Stimulated activated naive CD8-positive, alpha-beta T cell treated with anti-CD3 and anti-CD28 coated beads, Interleukin-15, Interleukin-2, amounts not matched to agents 100 U/mL and 50 U/mL, for 24 hours (primary cell): ENCODE results near the gene DLG1.

Experiments
- ATAC-seq: fragments of 150-1000 bp; cut with Tn5 transposase; one replicate; pipeline ENCODE4 v1.10.0; 2021
- DNase-seq: peaks from one replicate; pipeline ENCODE4 v3.0.0; 2021

DLG1 gene

DNA sequence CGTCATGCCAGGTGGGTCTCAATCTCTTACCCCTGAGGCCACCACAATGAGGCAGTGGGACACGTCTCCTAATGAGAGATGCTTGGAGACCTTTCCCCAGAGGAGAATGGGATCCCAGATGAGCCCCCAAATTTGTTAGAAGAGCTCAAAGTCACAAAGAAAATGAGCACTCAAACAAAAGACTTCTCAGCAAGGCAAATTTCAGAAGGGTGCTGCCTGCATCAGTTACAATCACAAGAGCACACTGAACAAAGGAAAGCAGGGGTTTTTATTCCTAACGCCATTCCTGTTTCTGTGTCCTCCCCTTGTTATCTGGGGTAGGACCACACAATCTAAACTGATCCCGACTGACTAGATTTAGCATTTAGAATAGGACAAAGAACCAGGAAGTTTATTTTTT, 50.1 kb downstream of the DLG1 start:
- DNase-seq (no peak), ATAC-seq (no peak)

- ATAC-seq (no peak), DNase-seq (no peak)
These were observed 53.7 kb downstream of the DLG1 start for GRCh38 chr3:197244751-197245150.

DNA sequence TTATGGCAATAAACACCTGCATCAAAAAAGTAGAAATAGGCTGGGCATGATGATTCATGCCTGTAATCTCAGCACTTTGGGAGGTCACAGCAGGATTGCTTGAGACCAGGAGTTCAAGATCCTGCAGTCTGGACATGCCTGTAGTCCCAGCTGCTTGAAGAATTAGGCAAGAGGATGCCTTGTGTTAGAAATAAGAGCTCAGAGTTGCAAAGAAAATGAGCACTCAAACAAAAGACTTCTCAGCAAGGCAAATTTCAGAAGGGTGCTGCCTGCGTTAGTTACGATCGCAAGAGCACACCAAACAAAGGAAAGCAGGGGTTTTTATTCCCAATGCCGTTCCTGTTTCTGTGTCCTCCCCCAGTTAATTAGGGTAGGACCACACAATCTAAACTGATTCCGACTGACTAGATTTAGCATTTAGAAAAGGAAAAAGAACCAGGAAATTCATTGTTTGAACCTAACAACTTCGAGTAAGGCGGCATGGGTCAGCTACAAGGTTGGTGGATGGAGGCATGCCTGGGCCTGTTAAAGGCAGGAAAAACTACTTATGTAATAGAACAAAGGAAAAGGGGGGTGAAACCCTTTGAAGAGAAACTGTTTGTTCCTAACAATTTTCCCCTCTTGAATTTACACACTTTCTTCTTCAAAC, 55.5 kb downstream of the DLG1 start:
- ATAC-seq: no peak
- no peak for DNase-seq

- ATAC-seq: no peak
- DNase-seq: no peak
These were observed 57.2 kb downstream of the DLG1 start for GRCh38 chr3:197241173-197241572.

DNA sequence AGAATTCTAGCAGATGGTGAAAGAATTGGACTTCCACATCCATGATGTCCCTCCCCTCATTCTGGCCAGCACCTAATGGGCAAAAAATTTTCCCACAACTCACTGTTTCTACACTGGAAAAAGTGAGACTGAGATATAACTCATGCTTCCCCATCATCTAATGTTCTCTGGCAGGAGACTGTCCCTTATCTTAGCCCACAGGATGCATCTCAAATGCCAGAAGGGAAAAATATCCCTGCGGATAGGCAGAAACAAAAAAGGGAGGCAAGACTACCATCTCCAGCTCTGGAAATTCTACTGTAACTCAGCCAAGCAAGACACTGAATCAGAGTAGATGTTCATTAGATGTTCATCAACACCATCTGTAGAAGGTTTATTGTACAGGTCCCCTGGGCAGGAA, 58.6 kb downstream of the DLG1 start:
- no peak for DNase-seq
- no peak for ATAC-seq

DNA sequence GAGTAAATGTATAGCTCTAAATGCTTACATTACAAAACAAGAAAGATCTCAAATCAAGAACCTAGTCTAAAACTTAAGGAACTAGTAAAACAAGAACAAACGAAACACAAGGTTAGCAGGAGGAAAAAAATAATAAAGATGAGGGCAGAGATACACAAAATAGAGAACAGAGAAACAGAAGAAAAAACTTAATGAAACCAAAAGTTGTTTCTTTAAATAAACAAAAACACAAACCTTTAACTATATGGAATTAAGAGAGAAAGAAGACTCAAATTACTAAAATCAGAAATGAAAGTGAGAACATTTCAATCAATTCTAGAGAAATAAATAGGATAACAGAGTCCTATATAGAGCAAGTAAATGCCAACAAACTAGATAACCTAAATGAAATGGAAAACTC, 59.6 kb downstream of the DLG1 start:
- DNase-seq: no peak
- ATAC-seq: no peak

GRCh38 chr3:197237897-197238296, 60.5 kb downstream of the DLG1 start:
- DNase-seq: no peak
- ATAC-seq: no peak

DNA sequence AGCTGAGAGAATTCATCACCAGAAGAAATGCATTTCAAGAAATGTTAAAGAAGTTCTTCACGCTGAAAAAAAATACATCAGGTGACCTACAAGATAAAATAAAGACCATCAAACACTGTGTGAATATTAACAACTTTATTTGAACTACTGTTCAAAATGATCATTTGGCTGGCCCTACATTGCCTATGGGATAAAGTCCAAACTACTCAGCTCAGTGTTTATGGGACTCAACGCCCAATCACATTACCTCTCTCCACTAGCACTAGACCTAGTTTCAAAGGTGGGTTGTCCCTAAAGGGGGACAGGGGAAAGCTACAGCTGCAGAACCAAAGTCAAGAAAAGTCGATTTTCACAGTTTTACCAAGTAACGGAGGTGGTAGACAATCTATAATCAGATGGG, 62.0 kb downstream of the DLG1 start:
- no peak for ATAC-seq
- DNase-seq: no peak

DNA sequence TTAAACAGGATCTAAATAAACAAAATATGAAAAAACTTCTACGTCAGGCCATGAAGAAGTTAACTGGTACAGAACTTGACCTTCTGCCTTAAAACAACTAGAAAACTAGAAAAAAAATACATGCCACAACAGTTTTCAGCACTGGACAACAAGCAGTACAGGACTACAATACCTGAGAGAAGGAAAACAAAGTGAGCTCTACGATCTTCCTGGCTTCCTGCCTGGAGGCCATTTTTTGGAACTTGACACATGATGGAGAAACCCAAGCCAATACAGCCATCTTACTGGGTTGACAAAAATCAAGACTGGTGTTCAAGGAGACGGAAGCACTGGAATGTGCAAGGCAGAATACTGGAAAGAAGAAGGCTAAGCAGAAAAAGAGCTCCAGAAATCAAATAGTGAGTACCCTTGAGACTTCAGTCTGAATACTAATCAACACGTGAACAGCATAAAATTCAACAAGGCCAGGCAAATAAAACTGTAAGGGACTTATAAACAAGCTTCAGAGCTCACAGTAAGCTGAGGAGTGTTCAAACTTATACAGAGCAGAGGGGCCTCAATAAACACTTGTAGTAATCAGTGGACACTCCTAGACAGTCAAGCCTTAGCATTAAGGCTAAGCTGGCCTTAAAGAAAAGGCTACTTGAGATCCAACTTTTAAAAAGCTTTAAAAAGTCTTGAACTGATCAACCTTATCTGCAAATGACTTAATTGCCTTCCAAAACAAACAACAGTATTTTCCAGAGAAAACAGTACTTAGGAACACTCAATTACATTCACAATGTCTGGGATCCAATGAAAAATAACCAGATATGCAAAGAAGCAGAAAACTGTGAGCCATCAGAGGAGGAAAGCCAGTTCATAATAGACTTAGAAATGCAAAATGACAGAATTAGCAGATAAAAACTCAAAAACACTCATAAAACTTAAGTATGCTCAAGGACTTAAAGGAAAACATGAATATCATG, 63.2 kb downstream of the DLG1 start:
- ATAC-seq (no peak), DNase-seq (no peak)

DNA sequence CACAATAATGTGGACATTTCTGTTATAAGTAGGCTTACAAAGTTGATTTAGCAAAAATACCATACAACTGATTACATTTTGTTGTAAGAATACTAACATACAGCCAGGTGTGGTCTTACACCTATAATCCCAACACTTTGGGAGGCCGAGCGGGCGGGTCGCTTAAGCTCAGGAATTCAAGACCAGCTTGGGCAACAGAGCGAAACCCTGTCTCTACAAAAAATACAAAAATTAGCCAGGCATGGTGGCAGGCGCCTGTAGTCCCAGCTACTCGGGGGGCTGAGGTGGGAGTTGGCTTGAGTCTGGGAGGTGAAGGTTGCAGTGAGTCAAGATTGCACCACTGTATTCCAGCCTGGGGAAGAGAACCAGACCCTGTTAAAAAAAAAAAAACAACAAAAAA, 67.1 kb downstream of the DLG1 start:
- DNase-seq: no peak
- no peak for ATAC-seq

DNA sequence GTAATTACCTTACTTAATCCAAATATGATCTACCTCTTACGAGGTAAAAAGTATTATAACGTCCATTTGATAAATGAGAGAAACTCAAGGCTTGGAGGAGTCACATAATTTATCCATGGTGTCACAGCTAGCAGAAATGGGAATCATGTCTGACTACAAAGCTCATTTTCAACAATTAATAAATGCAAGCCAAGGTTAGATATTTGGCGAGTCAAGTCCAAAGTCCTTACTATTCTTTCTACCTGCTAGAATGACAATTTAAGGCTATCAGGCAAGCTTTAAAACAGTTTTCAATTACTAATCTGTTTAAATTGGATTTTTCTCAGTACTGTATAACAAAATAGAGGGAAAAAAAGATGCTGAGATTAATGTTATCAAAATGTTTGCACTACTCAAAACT, 68.6 kb downstream of the DLG1 start:
- ATAC-seq (no peak), DNase-seq (no peak)

DNA sequence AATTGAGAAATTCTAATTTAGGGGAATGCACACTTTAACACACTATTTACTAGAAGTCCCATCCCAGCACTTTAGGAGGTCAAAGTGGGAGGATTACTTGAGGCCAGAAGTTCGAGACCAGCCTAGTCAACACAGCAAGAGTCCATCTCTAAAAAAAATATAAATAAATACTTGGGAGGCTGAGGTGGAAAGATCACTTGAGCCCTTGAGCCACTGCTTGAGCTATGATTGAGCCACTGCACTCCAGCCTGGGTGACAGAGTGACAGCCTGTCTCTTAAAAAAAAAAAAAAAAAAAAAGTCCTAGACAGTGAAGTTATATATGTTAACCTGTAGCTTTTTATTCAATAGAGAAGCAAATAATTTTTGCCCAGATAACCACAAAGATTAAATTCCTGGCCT, 69.2 kb downstream of the DLG1 start:
- ATAC-seq: no peak

GRCh38 chr3:197227780-197228574, 70.4 kb downstream of the DLG1 start:
- no peak for ATAC-seq
- no peak for DNase-seq

More for the DNA sequence above, 69.2 kb downstream of the DLG1 start:
- no peak for DNase-seq

DNA sequence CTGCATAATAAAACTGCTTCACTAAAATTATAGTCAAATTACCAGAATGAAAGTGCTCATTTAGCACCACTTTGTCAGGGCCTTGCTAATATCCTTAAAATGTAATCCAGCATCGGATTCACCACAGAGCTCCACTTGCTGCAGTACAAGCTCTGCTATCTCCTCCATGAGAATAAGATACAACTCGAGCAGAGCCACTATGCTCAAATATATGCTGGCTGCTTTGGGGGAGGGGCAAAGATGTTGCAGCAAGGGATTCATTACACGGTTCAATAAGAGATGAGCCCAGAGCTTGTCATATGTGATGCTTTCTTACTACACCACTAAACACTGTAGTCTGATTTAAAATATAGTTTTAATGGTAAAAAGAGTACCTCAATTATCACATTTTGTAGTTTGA, 72.2 kb downstream of the DLG1 start:
- DNase-seq (no peak), ATAC-seq (no peak)

DNA sequence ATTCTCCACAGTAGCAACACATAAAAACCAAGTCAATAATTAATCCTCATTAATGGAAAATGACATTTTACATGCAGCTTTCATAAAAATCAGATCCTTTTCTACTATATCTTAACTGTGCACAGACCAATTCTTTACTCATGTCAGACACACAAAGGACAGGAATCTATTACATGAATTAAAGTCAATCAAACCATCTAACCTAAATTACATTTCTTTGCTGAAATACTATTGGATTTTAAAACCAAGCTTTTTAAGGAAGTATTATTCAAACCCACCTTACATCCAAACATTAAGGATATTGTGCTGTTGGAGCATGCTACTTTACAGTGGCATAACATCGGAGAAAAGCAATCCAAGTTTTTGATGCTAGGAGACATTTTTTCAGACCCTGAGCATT, 72.8 kb downstream of the DLG1 start:
- no peak for ATAC-seq
- DNase-seq: no peak

- ATAC-seq (peak; percentile 71), DNase-seq (no peak)
These were observed 74.4 kb downstream of the DLG1 start for GRCh38 chr3:197224034-197224444.

DNA sequence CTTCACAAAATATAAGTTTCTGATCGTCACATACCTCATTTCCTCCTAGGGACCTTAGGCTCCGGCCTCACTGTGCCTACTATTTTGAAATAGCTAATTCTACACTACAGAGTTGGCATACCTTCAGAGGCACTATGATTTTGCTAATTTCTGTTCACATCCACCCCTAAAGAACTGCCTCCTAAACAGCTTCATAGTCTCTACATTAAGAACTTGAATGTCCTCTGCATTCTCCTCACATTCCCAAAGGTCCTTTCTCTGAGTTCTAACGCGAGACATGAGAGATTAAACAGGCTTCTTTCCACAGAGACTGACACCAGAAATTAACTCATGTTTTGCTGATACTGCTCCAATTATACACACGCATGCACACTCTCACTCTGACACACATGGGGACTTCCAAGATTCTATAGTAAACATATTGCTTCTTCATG, 75.5 kb downstream of the DLG1 start:
- ATAC-seq (no peak), DNase-seq (no peak)

GRCh38 chr3:197219619-197220018, 78.8 kb downstream of the DLG1 start:
- ATAC-seq: no peak
- DNase-seq: no peak

DNA sequence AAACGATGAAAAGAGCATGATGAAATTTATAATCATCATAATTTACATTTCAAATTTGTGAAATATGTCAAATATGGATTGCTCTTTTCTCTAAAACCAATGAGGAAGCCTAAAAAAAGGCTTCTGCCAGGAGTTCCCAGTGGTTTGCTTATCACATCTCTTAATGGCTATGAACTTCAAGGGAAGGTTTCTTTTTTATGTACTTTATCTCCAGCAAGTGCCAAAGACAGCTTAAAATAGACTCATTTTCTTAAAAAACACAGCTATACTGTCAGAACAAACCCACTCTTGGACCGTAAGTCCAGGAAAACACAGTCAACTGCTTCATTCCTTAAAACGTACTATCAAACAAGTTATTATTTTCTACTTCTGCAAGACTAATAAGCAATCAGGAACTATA, 80.2 kb downstream of the DLG1 start:
- ATAC-seq: no peak
- no peak for DNase-seq

DNA sequence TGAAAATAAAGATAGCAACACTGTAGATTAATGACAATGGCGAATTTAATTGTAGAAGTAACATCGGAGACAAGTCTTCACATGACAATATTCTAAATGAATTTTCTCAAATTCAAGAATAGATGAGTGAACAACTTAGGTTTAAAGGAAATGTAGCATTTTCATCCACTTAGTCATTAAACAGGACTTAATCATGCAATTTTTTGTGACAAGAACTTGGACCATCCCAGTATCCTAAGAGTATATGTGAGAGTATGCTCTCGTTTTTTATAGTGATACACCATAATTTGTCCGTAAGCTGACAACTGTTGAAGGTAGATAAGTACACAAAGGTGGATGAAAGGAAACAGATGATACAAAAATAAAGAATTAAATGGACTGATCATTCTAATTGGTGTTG, 81.5 kb downstream of the DLG1 start:
- ATAC-seq: no peak
- DNase-seq: no peak

DNA sequence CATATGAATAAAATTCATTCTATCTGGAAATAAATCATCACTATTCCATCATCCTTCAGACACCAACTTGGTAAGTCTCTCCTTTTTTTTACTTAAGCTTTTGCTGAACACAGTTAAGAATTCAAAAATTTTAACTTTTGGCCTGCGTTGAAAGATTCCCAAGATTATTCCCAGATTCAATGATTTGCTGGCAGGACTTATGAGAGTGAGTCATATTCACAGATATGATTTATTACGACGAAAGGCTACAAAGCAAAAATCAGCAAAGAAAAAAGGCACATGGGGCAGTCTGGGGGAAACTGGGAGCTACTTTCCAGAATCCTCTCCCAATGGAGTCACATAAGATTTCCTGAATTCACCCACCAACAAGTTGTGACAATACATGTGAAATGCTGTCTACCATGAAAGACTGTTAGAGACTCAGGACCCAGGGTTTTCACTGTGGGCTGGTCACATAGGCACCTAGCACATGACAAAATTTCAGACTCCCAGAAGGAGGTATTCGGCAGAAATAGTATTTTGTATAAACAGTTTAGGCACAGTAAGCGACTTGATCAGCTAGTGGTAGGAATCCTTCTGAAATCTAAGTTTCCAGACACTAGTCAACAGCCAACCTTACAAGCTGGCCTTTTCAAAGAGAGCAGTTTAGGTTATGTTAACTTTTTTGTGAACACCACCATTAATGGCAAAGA, 82.1 kb downstream of the DLG1 start:
- ATAC-seq (no peak), DNase-seq (no peak)

- ATAC-seq: no peak
These were observed 86.1 kb downstream of the DLG1 start for GRCh38 chr3:197212290-197212689.

More at GRCh38 chr3:197212290-197212689, 86.1 kb downstream of the DLG1 start:
- DNase-seq: no peak
